ENCODE data around the gene ZNF627.
"Not testable (repeated sequence)": the region's sequence is repeated elsewhere in the genome, so short reads cannot be mapped to it uniquely, and the experiment has no call there.

Gene ZNF627

GRCh38 chr19:11594084-11594483 is 3.2 kb upstream of the ZNF627 start:
- Histone ChIP-seq H3K4me1 (ENCODE audit: insufficient read depth, low read length) (peaks cover 21% of the 10 kb centered on the region), H3K36me3 (ENCODE audit: insufficient read depth, low read length) (peaks cover 6% of the 10 kb centered on the region), H3K79me2 (ENCODE audit: insufficient read depth, low read length) (peaks cover 18% of the 10 kb centered on the region), H2AFZ (ENCODE audit: low read depth, low read length) (no peak overlapping the region), H4K20me1 (ENCODE audit: insufficient read depth, low read length) (peaks cover 7% of the 10 kb centered on the region), H3K4me2 (ENCODE audit: insufficient read depth, low read length) (no peak overlapping the region), H3K9ac (ENCODE audit: low read depth, low read length) (no peak overlapping the region), H3K9me3 (ENCODE audit: insufficient read depth, low read length, severe bottlenecking) (no peaks in the 10 kb centered on the region), H3K4me3 (ENCODE audit: low read depth in 1 of 2, low read length in 2 of 2) (no peak overlapping the region), H3K27me3 (ENCODE audit: insufficient read depth, low read length, poor library complexity) (no peaks in the 10 kb centered on the region), H3K27ac (ENCODE audit: low read length) (no peak overlapping the region)
- no peak for ATAC-seq (ENCODE audit: insufficient read depth, low read depth)
- DNase-seq = no peak
- TF ChIP-seq EZH2 (IDR thresholded peaks at IDR 0.05; ENCODE audit: borderline replicate concordance, low read depth, low read length, severe bottlenecking) = no peak
- no peak for TF ChIP-seq CTCF (IDR thresholded peaks at IDR 0.05; ENCODE audit: borderline replicate concordance, extremely low read depth, low read length, poor library complexity, severe bottlenecking)

GRCh38 chr19:11596156-11596555 is 1.1 kb upstream of the ZNF627 start:
- Histone ChIP-seq H4K20me1 (ENCODE audit: insufficient read depth, low read length) (peaks cover 14% of the 10 kb centered on the region), H3K79me2 (ENCODE audit: insufficient read depth, low read length) (peaks cover 38% of the 10 kb centered on the region), H3K27ac (ENCODE audit: low read length) (peak overlapping the region; percentile 57; the same call in 1 of the 2 replicates), H3K4me3 (ENCODE audit: low read depth in 1 of 2, low read length in 2 of 2) (no peak overlapping the region), H3K36me3 (ENCODE audit: insufficient read depth, low read length) (peaks cover 12% of the 10 kb centered on the region), H3K9ac (ENCODE audit: low read depth, low read length) (no peak overlapping the region), H2AFZ (ENCODE audit: low read depth, low read length) (no peak overlapping the region), H3K27me3 (ENCODE audit: insufficient read depth, low read length, poor library complexity) (no peaks in the 10 kb centered on the region), H3K9me3 (ENCODE audit: insufficient read depth, low read length, severe bottlenecking) (no peaks in the 10 kb centered on the region), H3K4me1 (ENCODE audit: insufficient read depth, low read length) (peaks cover 27% of the 10 kb centered on the region), H3K4me2 (ENCODE audit: insufficient read depth, low read length) (no peak overlapping the region)
- ATAC-seq (ENCODE audit: insufficient read depth, low read depth) = no peak
- no peak for TF ChIP-seq CTCF (IDR thresholded peaks at IDR 0.05; ENCODE audit: borderline replicate concordance, extremely low read depth, low read length, poor library complexity, severe bottlenecking)
- TF ChIP-seq EZH2 (IDR thresholded peaks at IDR 0.05; ENCODE audit: borderline replicate concordance, low read depth, low read length, severe bottlenecking) = no peak
- no peak for DNase-seq

GRCh38 chr19:11598103-11598483 is 810 bp downstream of the ZNF627 start:
- Histone ChIP-seq H3K79me2 (ENCODE audit: insufficient read depth, low read length) (peaks cover 55% of the 10 kb centered on the region), H3K27ac (ENCODE audit: low read length) (peak overlapping the region; percentile 98), H2AFZ (ENCODE audit: low read depth, low read length) (peak overlapping the region; percentile 92), H3K9me3 (ENCODE audit: insufficient read depth, low read length, severe bottlenecking) (no peaks in the 10 kb centered on the region), H3K9ac (ENCODE audit: low read depth, low read length) (peak overlapping the region; percentile 87), H3K36me3 (ENCODE audit: insufficient read depth, low read length) (peaks cover 22% of the 10 kb centered on the region), H3K4me1 (ENCODE audit: insufficient read depth, low read length) (peaks cover 27% of the 10 kb centered on the region), H4K20me1 (ENCODE audit: insufficient read depth, low read length) (peaks cover 14% of the 10 kb centered on the region), H3K4me3 (ENCODE audit: low read depth in 1 of 2, low read length in 2 of 2) (peak overlapping the region; percentile 86 to 87), H3K27me3 (ENCODE audit: insufficient read depth, low read length, poor library complexity) (no peaks in the 10 kb centered on the region), H3K4me2 (ENCODE audit: insufficient read depth, low read length) (peak overlapping the region; percentile 78)
- no peak for TF ChIP-seq EZH2 (IDR thresholded peaks at IDR 0.05; ENCODE audit: borderline replicate concordance, low read depth, low read length, severe bottlenecking)
- TF ChIP-seq CTCF (IDR thresholded peaks at IDR 0.05; ENCODE audit: borderline replicate concordance, extremely low read depth, low read length, poor library complexity, severe bottlenecking) = no peak
- DNase-seq (no peak), ATAC-seq (ENCODE audit: insufficient read depth, low read depth) (no peak; the same call in 2 of the 3 replicates)

GRCh38 chr19:11598746-11599145 is 1.5 kb downstream of the ZNF627 start:
- no peak overlapping the region for H2AFZ ChIP-seq (ENCODE audit: low read depth, low read length)
- H3K4me1 ChIP-seq (ENCODE audit: insufficient read depth, low read length) = peaks cover 27% of the 10 kb centered on the region
- H3K9ac ChIP-seq (ENCODE audit: low read depth, low read length) = peak overlapping the region; percentile 87
- H3K36me3 ChIP-seq (ENCODE audit: insufficient read depth, low read length) = peaks cover 28% of the 10 kb centered on the region
- peak overlapping the region in 1 of 2 experiments; percentile 86; a peak in 2 of 4 replicates for H3K4me3 ChIP-seq (ENCODE audit: low read depth in 1 of 2, low read length in 2 of 2)
- TF ChIP-seq CTCF (IDR thresholded peaks at IDR 0.05; ENCODE audit: borderline replicate concordance, extremely low read depth, low read length, poor library complexity, severe bottlenecking) = no peak
- no peak for TF ChIP-seq EZH2 (IDR thresholded peaks at IDR 0.05; ENCODE audit: borderline replicate concordance, low read depth, low read length, severe bottlenecking)
- H3K27ac ChIP-seq (ENCODE audit: low read length) = peak overlapping the region; percentile 55
- ATAC-seq (ENCODE audit: insufficient read depth, low read depth) (no peak), DNase-seq (no peak)
- H3K9me3 ChIP-seq (ENCODE audit: insufficient read depth, low read length, severe bottlenecking) = no peaks in the 10 kb centered on the region
- H3K79me2 ChIP-seq (ENCODE audit: insufficient read depth, low read length) = peaks cover 62% of the 10 kb centered on the region
- peaks cover 14% of the 10 kb centered on the region for H4K20me1 ChIP-seq (ENCODE audit: insufficient read depth, low read length)
- peak overlapping the region; percentile 78 for H3K4me2 ChIP-seq (ENCODE audit: insufficient read depth, low read length)
- H3K27me3 ChIP-seq (ENCODE audit: insufficient read depth, low read length, poor library complexity) = no peaks in the 10 kb centered on the region

GRCh38 chr19:11599704-11600103 is 2.4 kb downstream of the ZNF627 start:
- not testable (repeated sequence) for ATAC-seq (ENCODE audit: insufficient read depth, low read depth); H3K27me3 ChIP-seq (ENCODE audit: insufficient read depth, low read length, poor library complexity); H3K4me3 ChIP-seq (ENCODE audit: low read depth in 1 of 2, low read length in 2 of 2); H3K27ac ChIP-seq (ENCODE audit: low read length); H2AFZ ChIP-seq (ENCODE audit: low read depth, low read length); DNase-seq; H3K9me3 ChIP-seq (ENCODE audit: insufficient read depth, low read length, severe bottlenecking); H3K9ac ChIP-seq (ENCODE audit: low read depth, low read length); H3K4me2 ChIP-seq (ENCODE audit: insufficient read depth, low read length)
- Histone ChIP-seq H3K36me3 (ENCODE audit: insufficient read depth, low read length) (peaks cover 38% of the 10 kb centered on the region), H3K4me1 (ENCODE audit: insufficient read depth, low read length) (peaks cover 27% of the 10 kb centered on the region), H4K20me1 (ENCODE audit: insufficient read depth, low read length) (peaks cover 14% of the 10 kb centered on the region), H3K79me2 (ENCODE audit: insufficient read depth, low read length) (peaks cover 71% of the 10 kb centered on the region)

Data from DND-41 (cell line).